Measurements from ENCODE around the gene EML4. TPM values are rescaled to one million over a fixed set of nuclear protein-coding genes. Genes with fewer than 3 reads are reported as not detected.

Gene EML4
- total and polyA plus RNA-seq, 9 of the 15 experiments (the other 6 are each of a cell fraction or from before 2014, with no cell fraction given), result 14.7 to 48.3 (median 36.5) TPM

GRCh38 chr2:42339191-42339912 is 170.2 kb downstream of the EML4 start:
- no TSS peak for BruUV-seq (replicated peaks)
- H3K9me3 ChIP-seq (replicated peaks; ENCODE audit: control insufficient read depth, insufficient read depth, low read depth, low read length), result no peaks in the 10 kb centered on the region
- no peak overlapping the region for H3K9ac ChIP-seq (ENCODE audit: insufficient read depth in 1 of 2, low read depth in 2 of 2, low read length in 2 of 2)
- intact Hi-C loops (cut with micrococcal nuclease) (no loop called here), in situ Hi-C loops (cut with MboI) (no loop called here)
- H3K9me1 ChIP-seq (ENCODE audit: control insufficient read depth, insufficient read depth, low read length), result peaks cover 4% of the 10 kb centered on the region
- FAIRE-seq (no peak), ATAC-seq (peak; percentile 65), DNase-seq (ENCODE audit: extremely low read depth in 1 of 4, low spot score in 3 of 4) (no peak)
- no peaks in the 10 kb centered on the region for H3K27me3 ChIP-seq (ENCODE audit: control insufficient read depth in 2 of 2, insufficient read depth in 2 of 2, low read length in 2 of 2)
- no peak overlapping the region for H3K27ac ChIP-seq (ENCODE audit: extremely low read depth, low read depth, low read length)
- ChIA-PET CTCF (ENCODE audit: low intra/inter-chr PET ratio) (no interaction called here), POLR2A (interaction anchor here (0.6 to 0.7 kb wide), 2 partner anchors 8 to 325 kb away, joined by 3 to 5 read pairs; no protein-coding TSS in a partner anchor)
- peaks cover 9% of the 10 kb centered on the region; the same call in 2 of the 3 replicates for H3K79me2 ChIP-seq (ENCODE audit: control insufficient read depth, insufficient read depth, low read length)
- 96% methylated on average over 21 of the region's 21 CpGs for WGBS (ENCODE audit: insufficient coverage, low coverage, missing lambda C conversion rate)
- H4K20me1 ChIP-seq (replicated peaks; ENCODE audit: control insufficient read depth, insufficient read depth, low read length), result 0 out of 2 replicates have a peak, but pooled peaks cover 3% of the 10 kb centered on the region
- no peak for TF ChIP-seq SNRNP70 (optimal IDR thresholded peaks at IDR 0.05; ENCODE audit: low read depth, low read length)
- no peak for TF ChIP-seq NELFE (IDR thresholded peaks at IDR 0.05; ENCODE audit: insufficient read depth, insufficient read length)
- TF ChIP-seq, protein P1, sequence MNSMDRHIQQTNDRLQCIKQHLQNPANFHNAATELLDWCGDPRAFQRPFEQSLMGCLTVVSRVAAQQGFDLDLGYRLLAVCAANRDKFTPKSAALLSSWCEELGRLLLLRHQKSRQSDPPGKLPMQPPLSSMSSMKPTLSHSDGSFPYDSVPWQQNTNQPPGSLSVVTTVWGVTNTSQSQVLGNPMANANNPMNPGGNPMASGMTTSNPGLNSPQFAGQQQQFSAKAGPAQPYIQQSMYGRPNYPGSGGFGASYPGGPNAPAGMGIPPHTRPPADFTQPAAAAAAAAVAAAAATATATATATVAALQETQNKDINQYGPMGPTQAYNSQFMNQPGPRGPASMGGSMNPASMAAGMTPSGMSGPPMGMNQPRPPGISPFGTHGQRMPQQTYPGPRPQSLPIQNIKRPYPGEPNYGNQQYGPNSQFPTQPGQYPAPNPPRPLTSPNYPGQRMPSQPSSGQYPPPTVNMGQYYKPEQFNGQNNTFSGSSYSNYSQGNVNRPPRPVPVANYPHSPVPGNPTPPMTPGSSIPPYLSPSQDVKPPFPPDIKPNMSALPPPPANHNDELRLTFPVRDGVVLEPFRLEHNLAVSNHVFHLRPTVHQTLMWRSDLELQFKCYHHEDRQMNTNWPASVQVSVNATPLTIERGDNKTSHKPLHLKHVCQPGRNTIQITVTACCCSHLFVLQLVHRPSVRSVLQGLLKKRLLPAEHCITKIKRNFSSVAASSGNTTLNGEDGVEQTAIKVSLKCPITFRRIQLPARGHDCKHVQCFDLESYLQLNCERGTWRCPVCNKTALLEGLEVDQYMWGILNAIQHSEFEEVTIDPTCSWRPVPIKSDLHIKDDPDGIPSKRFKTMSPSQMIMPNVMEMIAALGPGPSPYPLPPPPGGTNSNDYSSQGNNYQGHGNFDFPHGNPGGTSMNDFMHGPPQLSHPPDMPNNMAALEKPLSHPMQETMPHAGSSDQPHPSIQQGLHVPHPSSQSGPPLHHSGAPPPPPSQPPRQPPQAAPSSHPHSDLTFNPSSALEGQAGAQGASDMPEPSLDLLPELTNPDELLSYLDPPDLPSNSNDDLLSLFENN (IDR thresholded peaks at IDR 0.05; ENCODE audit: low read depth in 2 of 2, low read length in 2 of 2), result no peak
- no peak for TF ChIP-seq CAMTA2 (CRISPR knock-in tag; conservative IDR thresholded peaks at IDR 0.05)
- TF ChIP-seq ATF1 (CRISPR knock-in tag; IDR thresholded peaks at IDR 0.05), result no peak
- TF ChIP-seq ATF1 (tag; IDR thresholded peaks at IDR 0.05), result no peak
- TF ChIP-seq ZFP1 (CRISPR knock-in tag; IDR thresholded peaks at IDR 0.05), result no peak
- no peak for TF ChIP-seq GTF2F1 (IDR thresholded peaks at IDR 0.05; ENCODE audit: low read depth, low read length)
- TF ChIP-seq CREM (IDR thresholded peaks at IDR 0.05; ENCODE audit: low read depth), result no peak
- TF ChIP-seq CREB1 (IDR thresholded peaks at IDR 0.05), result no peak
- TF ChIP-seq CREB1 (CRISPR knock-in tag; IDR thresholded peaks at IDR 0.05), result no peak
- no peak for TF ChIP-seq ZC3H8 (IDR thresholded peaks at IDR 0.05)
- no peak for TF ChIP-seq RAD21 (CRISPR knock-in tag; conservative IDR thresholded peaks at IDR 0.05 in 1 of 2, IDR thresholded peaks at IDR 0.05 in 1 of 2)
- no peak for TF ChIP-seq ZNF23 (CRISPR knock-in tag; IDR thresholded peaks at IDR 0.05)
- no peak for TF ChIP-seq ARID2 (IDR thresholded peaks at IDR 0.05)
- no peak for TF ChIP-seq ZNF75A (CRISPR knock-in tag; IDR thresholded peaks at IDR 0.05)
- TF ChIP-seq ZNF316 (IDR thresholded peaks at IDR 0.05), result no peak
- no peak for TF ChIP-seq E2F5 (CRISPR knock-in tag; IDR thresholded peaks at IDR 0.05)
- no peak for TF ChIP-seq TRIM24 (IDR thresholded peaks at IDR 0.05)
- H3K4me1 ChIP-seq (replicated peaks in 1 of 2; ENCODE audit: control insufficient read depth in 2 of 2, insufficient read depth in 2 of 2, low read length in 2 of 2), result peaks cover 3 to 6% of the 10 kb centered on the region in 2 experiments; a peak in 2 of 5 replicates
- no peak overlapping the region for H2AFZ ChIP-seq (ENCODE audit: low read depth, low read length)
- H3K36me3 ChIP-seq (ENCODE audit: control insufficient read depth, insufficient read depth, low read length), result peaks cover 71% of the 10 kb centered on the region
- no peak overlapping the region for H3K4me3 ChIP-seq
- no peak overlapping the region for H3K4me2 ChIP-seq (ENCODE audit: insufficient read depth, low read length)
